Measurements from ENCODE around the gene PPP1R27.

DNA sequence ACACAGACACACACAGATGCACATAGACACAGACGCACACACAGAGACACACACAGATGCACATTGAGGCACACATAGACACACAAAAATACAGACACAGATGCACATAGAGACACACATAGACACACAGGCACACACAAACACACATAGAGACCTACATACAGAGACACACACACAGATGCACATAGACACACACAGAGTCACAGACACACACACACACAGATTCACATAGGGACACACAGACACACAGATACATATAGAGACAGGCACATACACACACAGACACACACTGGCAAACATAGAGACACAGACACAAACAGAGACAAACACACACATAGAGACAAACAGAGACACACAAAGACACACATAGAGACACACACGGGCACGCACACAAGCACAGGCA, 40.8 kb downstream of the PPP1R27 start:
- no peak for TF ChIP-seq POLR2A (IDR thresholded peaks at IDR 0.05)
- TF ChIP-seq, protein P1, sequence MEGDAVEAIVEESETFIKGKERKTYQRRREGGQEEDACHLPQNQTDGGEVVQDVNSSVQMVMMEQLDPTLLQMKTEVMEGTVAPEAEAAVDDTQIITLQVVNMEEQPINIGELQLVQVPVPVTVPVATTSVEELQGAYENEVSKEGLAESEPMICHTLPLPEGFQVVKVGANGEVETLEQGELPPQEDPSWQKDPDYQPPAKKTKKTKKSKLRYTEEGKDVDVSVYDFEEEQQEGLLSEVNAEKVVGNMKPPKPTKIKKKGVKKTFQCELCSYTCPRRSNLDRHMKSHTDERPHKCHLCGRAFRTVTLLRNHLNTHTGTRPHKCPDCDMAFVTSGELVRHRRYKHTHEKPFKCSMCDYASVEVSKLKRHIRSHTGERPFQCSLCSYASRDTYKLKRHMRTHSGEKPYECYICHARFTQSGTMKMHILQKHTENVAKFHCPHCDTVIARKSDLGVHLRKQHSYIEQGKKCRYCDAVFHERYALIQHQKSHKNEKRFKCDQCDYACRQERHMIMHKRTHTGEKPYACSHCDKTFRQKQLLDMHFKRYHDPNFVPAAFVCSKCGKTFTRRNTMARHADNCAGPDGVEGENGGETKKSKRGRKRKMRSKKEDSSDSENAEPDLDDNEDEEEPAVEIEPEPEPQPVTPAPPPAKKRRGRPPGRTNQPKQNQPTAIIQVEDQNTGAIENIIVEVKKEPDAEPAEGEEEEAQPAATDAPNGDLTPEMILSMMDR (IDR thresholded peaks at IDR 0.05) = no peak

Data from body of pancreas (tissue), 4 donors.